SK-N-SH treated with all-trans-retinoic acid at 6 μM for 48 hours (cell line): Measurements from ENCODE around the gene EEF2KMT.

Experiments used
- ATAC-seq: fragments of 200-7000 bp; cut with Tn5 transposase; 3 replicates; pipeline ENCODE4 v1.9.1; 2020; ENCODE audit warnings: mild to moderate bottlenecking, moderate library complexity
- ARNTL ChIP-seq: fragments of 450-650 bp; formaldehyde crosslinking; IDR thresholded peaks from 2 replicates; pipeline ENCODE4 v1.5.0; 2020; ENCODE audit warnings: low read depth, mild to moderate bottlenecking, moderate library complexity, borderline replicate concordance
- BACH2 ChIP-seq: fragments of 250-450 bp; sonication (Bioruptor Pico); IDR thresholded peaks from 2 replicates; pipeline ENCODE4 v1.9.0; 2021; ENCODE audit warnings: mild to moderate bottlenecking, borderline replicate concordance
- CSDC2 ChIP-seq: fragments of 250-450 bp; sonication (Bioruptor Pico); IDR thresholded peaks from 2 replicates; pipeline ENCODE4 v1.5.0; 2020; ENCODE audit warnings: mild to moderate bottlenecking, moderate library complexity
- ESRRG ChIP-seq: fragments of 250-450 bp; sonication (Bioruptor Pico); IDR thresholded peaks from 2 replicates; pipeline ENCODE4 v1.6.1; 2021; ENCODE audit warnings: mild to moderate bottlenecking
- GLIS3 ChIP-seq: fragments of 250-450 bp; sonication (Bioruptor Pico); IDR thresholded peaks from 2 replicates; pipeline ENCODE4 v1.5.0; 2020; ENCODE audit warnings: mild to moderate bottlenecking, moderate library complexity
- ISL1 ChIP-seq: fragments of 250-450 bp; sonication (Bioruptor Pico); IDR thresholded peaks from 2 replicates; pipeline ENCODE4 v2.1.2; 2022; ENCODE audit warnings: mild to moderate bottlenecking, moderate library complexity
- POU6F1 ChIP-seq: fragments of 250-450 bp; sonication (Bioruptor Pico); IDR thresholded peaks from 2 replicates; pipeline ENCODE4 v1.8.0; 2021; ENCODE audit warnings: low read depth, mild to moderate bottlenecking, moderate library complexity, borderline replicate concordance
- PPARA ChIP-seq: fragments of 250-450 bp; sonication (Bioruptor Pico); IDR thresholded peaks from 2 replicates; pipeline ENCODE4 v1.5.0; 2020; ENCODE audit warnings: mild to moderate bottlenecking, borderline replicate concordance
- RARB ChIP-seq: fragments of 250-450 bp; sonication (Bioruptor Pico); IDR thresholded peaks from 2 replicates; pipeline ENCODE4 v1.8.0; 2021; ENCODE audit warnings: mild to moderate bottlenecking, moderate library complexity
- SNAI2 ChIP-seq: fragments of 250-450 bp; sonication (Bioruptor Pico); IDR thresholded peaks from 2 replicates; pipeline ENCODE4 v1.5.0; 2020; ENCODE audit warnings: mild to moderate bottlenecking, moderate library complexity
- TCF4 ChIP-seq: fragments of 250-450 bp; sonication (Bioruptor Pico); IDR thresholded peaks from 2 replicates; pipeline ENCODE4 v1.8.0; 2021; ENCODE audit warnings: mild to moderate bottlenecking, moderate library complexity, borderline replicate concordance
- TOX ChIP-seq: fragments of 250-450 bp; sonication (Bioruptor Pico); IDR thresholded peaks from 2 replicates; pipeline ENCODE4 v1.8.0; 2021; ENCODE audit warnings: mild to moderate bottlenecking, moderate library complexity, borderline replicate concordance
- TSHZ2 ChIP-seq: fragments of 250-450 bp; sonication (Bioruptor Pico); IDR thresholded peaks from 2 replicates; pipeline ENCODE4 v1.5.0; 2020; ENCODE audit warnings: mild to moderate bottlenecking, moderate library complexity
- ZC3H10 ChIP-seq: fragments of 250-450 bp; sonication (Bioruptor Pico); IDR thresholded peaks from 2 replicates; pipeline ENCODE4 v1.5.1; 2021; ENCODE audit warnings: mild to moderate bottlenecking, moderate library complexity
- ZFP3 ChIP-seq: fragments of 250-450 bp; sonication (Bioruptor Pico); IDR thresholded peaks from 2 replicates; pipeline ENCODE4 v1.5.0; 2020; ENCODE audit warnings: mild to moderate bottlenecking, moderate library complexity
- ZNF565 ChIP-seq: fragments of 450-650 bp; formaldehyde crosslinking; conservative IDR thresholded peaks from 2 replicates; pipeline ENCODE4 v1.5.0; 2020; ENCODE audit warnings: low read depth, mild to moderate bottlenecking, moderate library complexity
- ZNF70 ChIP-seq: fragments of 450-650 bp; formaldehyde crosslinking; IDR thresholded peaks from 2 replicates; pipeline ENCODE4 v1.5.0; 2020; ENCODE audit warnings: mild to moderate bottlenecking, moderate library complexity
- ZNF8 ChIP-seq: fragments of 450-650 bp; formaldehyde crosslinking; IDR thresholded peaks from 2 replicates; pipeline ENCODE4 v1.5.0; 2020; ENCODE audit warnings: mild to moderate bottlenecking, moderate library complexity
- TF ChIP-seq, protein P1 (sequence below): fragments of 250-450 bp; sonication (Bioruptor Pico); IDR thresholded peaks from 2 replicates; pipeline ENCODE4 v1.5.1; 2020; ENCODE audit warnings: low read depth, mild to moderate bottlenecking, moderate library complexity
- TF ChIP-seq, protein P2 (sequence below): fragments of 250-450 bp; sonication (Bioruptor Pico); IDR thresholded peaks from 2 replicates; pipeline ENCODE4 v1.8.0; 2020; ENCODE audit warnings: mild to moderate bottlenecking, moderate library complexity, borderline replicate concordance
- TF ChIP-seq, protein P3 (sequence below): fragments of 250-450 bp; sonication (Bioruptor Pico); IDR thresholded peaks from 2 replicates; pipeline ENCODE4 v1.5.1; 2021; ENCODE audit warnings: mild to moderate bottlenecking, moderate library complexity

Gene EEF2KMT

GRCh38 chr16:5041600-5042133, 55.9 kb downstream of the EEF2KMT start:
- peak; percentile 93 for ATAC-seq

GRCh38 chr16:5040451-5040850, 57.1 kb downstream of the EEF2KMT start:
- TF ChIP-seq TCF4 (CRISPR knock-in tag) (no peak), ZNF8 (CRISPR knock-in tag) (no peak), BACH2 (CRISPR knock-in tag) (no peak), POU6F1 (no peak), TOX (no peak), ZNF70 (no peak)
- ATAC-seq: no peak

More at GRCh38 chr16:5041600-5042133, 55.9 kb downstream of the EEF2KMT start:
- no peak for TF ChIP-seq ISL1 (CRISPR knock-in tag)
- TF ChIP-seq ZC3H10 (CRISPR knock-in tag): no peak
- no peak for TF ChIP-seq CSDC2
- TF ChIP-seq ARNTL (CRISPR knock-in tag): no peak
- no peak for TF ChIP-seq ESRRG (CRISPR knock-in tag)
- TF ChIP-seq ZNF565 (CRISPR knock-in tag): no peak
- TF ChIP-seq TOX: no peak
- no peak for TF ChIP-seq RARB (CRISPR knock-in tag)
- TF ChIP-seq PPARA (CRISPR knock-in tag): no peak
- TF ChIP-seq, protein P1, sequence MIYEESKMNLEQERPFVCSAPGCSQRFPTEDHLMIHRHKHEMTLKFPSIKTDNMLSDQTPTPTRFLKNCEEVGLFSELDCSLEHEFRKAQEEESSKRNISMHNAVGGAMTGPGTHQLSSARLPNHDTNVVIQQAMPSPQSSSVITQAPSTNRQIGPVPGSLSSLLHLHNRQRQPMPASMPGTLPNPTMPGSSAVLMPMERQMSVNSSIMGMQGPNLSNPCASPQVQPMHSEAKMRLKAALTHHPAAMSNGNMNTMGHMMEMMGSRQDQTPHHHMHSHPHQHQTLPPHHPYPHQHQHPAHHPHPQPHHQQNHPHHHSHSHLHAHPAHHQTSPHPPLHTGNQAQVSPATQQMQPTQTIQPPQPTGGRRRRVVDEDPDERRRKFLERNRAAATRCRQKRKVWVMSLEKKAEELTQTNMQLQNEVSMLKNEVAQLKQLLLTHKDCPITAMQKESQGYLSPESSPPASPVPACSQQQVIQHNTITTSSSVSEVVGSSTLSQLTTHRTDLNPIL: no peak
- TF ChIP-seq SNAI2 (CRISPR knock-in tag): no peak
- no peak for TF ChIP-seq GLIS3 (CRISPR knock-in tag)
- no peak for TF ChIP-seq BACH2 (CRISPR knock-in tag)
- TF ChIP-seq ZFP3 (CRISPR knock-in tag): no peak
- TF ChIP-seq ZNF8 (CRISPR knock-in tag): no peak
- TF ChIP-seq, protein P2, sequence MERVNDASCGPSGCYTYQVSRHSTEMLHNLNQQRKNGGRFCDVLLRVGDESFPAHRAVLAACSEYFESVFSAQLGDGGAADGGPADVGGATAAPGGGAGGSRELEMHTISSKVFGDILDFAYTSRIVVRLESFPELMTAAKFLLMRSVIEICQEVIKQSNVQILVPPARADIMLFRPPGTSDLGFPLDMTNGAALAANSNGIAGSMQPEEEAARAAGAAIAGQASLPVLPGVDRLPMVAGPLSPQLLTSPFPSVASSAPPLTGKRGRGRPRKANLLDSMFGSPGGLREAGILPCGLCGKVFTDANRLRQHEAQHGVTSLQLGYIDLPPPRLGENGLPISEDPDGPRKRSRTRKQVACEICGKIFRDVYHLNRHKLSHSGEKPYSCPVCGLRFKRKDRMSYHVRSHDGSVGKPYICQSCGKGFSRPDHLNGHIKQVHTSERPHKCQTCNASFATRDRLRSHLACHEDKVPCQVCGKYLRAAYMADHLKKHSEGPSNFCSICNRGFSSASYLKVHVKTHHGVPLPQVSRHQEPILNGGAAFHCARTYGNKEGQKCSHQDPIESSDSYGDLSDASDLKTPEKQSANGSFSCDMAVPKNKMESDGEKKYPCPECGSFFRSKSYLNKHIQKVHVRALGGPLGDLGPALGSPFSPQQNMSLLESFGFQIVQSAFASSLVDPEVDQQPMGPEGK (CRISPR knock-in tag): no peak
- TF ChIP-seq, protein P3, sequence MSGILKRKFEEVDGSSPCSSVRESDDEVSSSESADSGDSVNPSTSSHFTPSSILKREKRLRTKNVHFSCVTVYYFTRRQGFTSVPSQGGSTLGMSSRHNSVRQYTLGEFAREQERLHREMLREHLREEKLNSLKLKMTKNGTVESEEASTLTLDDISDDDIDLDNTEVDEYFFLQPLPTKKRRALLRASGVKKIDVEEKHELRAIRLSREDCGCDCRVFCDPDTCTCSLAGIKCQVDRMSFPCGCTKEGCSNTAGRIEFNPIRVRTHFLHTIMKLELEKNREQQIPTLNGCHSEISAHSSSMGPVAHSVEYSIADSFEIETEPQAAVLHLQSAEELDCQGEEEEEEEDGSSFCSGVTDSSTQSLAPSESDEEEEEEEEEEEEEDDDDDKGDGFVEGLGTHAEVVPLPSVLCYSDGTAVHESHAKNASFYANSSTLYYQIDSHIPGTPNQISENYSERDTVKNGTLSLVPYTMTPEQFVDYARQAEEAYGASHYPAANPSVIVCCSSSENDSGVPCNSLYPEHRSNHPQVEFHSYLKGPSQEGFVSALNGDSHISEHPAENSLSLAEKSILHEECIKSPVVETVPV (CRISPR knock-in tag): no peak
- no peak for TF ChIP-seq ZNF70
- TF ChIP-seq TSHZ2 (CRISPR knock-in tag): no peak
- TF ChIP-seq TCF4 (CRISPR knock-in tag): no peak
